Inferior parietal cortex (tissue), 1 donor: ENCODE results near the gene CTH.
A peak's percentile ranks its signal among the peaks of the same experiment; 100 is the strongest.
"Not testable (repeated sequence)": the region's sequence is repeated elsewhere in the genome, so short reads cannot be mapped to it uniquely, and the experiment has no call there.

Source experiments
- DNase-seq: peaks from one replicate; pipeline ENCODE4 v3.0.0-alpha.2; 2016; ENCODE audit errors: extremely low spot score

CTH gene

DNA sequence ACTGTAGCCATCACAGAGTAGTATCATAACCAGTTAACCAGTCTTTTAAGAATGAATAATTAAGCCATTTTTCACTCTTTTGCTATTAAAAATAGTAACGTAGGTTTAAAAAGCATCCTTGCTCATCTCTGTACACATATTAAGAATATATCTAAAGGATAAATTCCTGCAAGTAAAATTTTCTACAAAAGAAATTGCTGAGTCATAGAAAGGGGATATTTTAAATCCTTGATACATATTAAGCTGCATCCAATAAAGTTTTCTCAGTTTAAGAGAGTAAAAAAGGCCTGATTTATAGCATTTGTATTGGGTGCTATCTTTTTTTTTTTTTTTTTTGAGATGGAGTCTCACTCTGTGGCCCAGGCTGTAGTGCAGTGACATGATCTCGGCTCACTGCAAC, 1.9 kb upstream of the CTH start:
- no peak for DNase-seq

DNA sequence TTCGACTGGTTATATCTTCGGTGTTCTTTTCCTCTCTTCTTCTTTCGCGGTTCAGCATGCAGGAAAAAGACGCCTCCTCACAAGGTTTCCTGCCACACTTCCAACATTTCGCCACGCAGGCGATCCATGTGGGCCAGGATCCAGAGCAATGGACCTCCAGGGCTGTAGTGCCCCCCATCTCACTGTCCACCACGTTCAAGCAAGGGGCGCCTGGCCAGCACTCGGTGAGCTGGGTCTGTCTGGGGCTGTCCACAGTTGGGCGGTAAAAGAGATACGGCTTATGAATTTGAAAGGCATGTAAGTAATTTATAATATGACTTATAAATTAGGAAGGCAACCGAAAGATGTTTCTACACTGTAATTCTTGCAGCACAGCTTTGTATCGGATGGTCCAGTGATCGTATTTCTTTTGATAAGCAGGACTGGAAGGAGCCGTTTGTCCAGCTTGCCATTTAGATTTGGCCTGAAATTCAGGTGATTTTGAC, 334 bp downstream of the CTH start:
- peak; percentile 17 for DNase-seq

DNA sequence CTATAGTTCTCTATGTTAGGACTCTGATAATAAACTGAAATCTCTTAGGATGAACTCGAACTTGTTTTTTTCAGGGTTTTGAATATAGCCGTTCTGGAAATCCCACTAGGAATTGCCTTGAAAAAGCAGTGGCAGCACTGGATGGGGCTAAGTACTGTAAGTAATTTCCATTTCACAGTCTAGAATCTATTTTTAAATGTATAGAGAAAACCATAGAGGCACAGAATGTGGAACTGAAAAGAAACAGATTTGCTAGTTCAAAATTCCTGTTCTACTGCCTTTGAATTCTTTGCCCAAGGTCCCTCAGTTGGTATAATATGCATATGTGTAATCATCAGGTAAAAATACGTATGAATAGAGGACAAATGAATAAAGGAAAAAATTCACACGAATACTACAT, 4.8 kb downstream of the CTH start:
- no peak for DNase-seq

DNA sequence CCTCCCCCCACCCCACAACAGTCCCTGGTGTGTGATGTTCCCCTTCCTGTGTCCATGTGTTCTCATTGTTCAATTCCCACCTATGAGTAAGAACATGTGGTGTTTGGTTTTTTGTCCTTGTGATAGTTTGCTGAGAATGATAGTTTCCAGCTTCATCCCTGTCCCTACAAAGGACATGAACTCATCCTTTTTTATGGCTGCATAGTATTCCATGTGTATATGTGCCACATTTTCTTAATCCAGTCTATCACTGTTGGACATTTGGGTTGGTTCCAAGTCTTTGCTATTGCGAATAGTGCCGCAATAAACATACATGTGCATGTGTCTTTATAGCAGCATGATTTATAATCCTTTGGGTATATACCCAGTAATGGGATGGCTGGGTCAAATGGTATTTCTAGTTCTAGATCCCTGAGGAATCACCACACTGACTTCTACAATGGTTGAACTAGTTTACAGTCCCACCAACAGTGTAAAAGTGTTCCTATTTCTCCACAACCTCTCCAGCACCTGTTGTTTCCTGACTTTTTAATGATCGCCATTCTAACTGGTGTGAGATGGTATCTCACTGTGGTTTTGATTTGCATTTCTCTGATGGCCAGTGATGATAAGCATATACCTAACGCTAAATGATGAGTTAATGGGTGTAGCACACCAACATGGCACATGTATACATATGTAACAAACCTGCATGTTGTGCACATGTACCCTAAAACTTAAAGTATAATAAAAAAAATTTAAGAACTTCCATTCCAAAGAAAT, 8.1 kb downstream of the CTH start:
- not testable (repeated sequence) for DNase-seq

DNA sequence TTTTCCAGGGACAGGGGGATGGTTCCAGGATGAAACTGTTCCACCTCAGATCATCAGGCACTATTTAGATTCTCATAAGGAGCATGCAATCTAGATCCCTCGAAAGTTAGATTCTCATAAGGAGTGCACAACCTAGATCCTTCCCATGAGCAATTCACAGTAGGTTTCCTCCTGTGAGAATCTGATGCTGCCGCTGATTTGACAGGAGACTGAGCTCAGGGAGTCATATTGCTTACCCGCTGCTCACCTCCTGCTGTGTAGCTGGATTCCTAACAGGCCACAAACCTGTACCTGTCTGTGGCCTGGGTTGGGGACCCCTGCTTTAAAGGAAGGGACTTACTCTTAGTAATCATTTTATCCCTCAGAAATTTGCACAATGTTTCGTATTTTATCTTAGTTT, 9.3 kb downstream of the CTH start:
- no peak for DNase-seq

DNA sequence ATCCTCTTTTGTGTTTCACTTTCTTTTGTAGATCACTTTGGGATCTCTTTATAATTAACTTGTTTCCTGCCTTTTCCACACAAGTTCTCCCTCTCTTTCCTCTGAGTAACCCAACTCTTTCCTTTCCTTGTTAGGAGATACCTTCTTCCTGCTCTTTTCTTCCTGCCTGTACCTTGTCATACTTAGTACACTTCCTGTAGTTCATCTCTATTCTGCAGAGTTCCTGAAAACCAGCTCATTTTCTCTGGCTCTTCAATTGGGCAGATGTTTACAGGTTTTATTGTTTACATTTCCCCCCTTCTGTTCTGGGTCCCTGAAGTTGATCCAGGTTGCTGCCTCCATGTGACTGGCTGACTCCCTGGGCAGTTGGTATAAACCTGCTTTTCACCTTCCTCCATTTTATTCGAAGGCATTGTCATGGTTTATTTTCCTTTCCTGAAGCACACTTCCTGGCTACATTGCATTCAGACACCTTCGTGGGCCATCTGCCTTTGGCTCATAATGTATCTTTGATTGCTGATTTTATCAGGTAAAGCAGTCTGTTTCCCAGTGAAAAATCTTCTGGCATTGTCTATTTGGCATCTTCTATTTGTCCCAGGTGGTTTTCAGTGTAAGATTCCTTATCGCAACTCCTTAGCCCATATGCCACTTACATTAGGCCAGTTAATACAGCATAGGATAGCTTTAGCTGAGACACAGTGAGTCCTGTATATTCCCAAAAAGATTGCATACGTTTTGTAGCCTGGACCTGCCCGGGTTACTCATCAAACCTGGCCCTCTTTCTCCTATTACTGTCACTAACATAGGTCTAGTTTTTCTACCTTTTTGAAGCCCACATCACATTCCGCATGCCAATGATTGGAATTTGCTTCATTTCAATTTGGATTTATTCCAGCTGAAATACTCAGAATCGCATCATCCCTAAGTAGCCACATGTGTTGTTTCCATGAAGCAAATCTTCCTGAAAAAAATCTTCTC, 15.4 kb downstream of the CTH start:
- DNase-seq, result no peak

DNA sequence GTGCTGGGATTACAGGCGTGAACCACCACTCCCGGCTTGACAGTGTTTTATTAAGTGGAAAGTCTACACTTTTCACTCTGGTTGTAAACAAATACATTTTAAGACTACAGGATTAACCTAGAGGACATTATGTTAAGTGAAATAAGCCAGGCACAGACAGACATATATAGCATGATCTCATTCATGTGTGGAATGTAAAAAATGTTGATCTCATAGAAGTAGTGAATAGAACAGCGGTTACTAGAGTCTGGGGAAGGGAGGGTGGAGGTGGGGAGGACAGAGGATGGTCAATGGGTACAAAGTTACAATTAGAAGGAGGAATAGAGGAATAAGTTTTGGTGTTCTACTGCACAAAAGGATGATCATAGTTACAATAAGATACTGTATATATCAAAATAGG, 16.9 kb downstream of the CTH start:
- no peak for DNase-seq

DNA sequence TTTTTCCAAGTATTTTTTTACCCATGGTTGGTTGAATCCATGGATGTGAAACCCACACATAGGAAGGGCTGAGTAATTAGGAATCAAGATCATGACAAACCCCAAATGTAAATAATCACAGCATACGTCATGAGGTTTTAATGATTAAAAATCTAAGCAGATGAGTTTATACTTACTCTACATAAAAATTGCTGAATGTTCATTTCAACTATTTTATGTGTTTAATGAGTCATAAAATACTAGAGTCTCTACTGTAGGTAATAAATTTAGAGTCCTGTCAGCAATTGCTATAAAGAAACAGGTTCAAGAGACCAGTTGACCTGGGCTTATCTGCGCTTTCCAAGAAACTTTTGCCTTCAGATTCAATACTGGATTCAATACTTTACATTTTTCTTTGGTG, 18.2 kb downstream of the CTH start:
- no peak for DNase-seq

DNA sequence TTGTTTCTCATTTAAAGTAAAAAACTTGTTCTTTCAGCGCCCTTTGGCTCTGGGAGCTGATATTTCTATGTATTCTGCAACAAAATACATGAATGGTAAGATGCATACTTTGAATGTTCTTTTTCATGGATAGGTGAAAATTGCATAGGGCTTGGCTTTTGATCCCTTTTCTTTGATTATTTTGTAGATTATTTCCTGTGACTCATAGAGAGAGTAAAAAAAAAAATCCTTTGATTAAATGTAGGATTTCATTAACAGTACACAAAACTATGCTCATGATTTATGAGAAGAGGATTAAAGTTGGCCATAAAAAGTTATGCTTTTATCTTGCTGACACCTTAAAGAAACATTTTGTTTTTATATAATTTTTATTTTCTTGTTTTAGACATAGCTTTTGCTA, 18.7 kb downstream of the CTH start:
- DNase-seq, result no peak

DNA sequence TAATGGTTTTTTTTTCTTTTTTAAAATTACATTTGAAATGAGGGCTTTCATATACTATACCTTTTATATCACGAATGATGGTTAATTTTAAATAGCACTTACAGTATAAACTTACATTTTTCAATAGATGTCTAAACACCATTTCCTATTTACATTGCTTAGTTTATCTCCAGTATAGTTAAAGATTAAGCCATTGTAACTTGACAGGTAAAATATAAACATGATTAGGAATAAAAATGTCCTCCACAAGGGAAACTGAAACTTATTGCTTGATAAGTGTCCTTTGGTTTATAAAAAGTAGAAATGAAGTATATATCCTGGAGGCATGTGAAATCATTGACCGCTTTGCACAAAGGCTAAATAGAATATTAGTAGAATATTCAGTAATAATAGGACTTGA, 20.2 kb downstream of the CTH start:
- no peak for DNase-seq

DNA sequence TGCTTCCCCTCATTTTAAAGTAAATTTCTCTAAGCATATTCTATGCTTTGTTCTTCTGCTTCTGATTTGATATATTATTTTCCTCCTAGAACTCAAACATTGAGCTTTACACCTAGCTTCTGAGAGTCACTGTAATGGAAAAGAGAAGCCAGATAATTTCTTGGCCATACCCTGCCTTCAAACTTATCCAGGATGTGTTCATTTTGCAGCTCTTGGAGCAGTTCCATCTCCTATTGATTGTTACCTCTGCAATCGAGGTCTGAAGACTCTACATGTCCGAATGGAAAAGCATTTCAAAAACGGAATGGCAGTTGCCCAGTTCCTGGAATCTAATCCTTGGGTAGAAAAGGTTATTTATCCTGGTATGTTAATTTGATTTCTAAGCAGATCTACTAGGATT, 20.8 kb downstream of the CTH start:
- no peak for DNase-seq

DNA sequence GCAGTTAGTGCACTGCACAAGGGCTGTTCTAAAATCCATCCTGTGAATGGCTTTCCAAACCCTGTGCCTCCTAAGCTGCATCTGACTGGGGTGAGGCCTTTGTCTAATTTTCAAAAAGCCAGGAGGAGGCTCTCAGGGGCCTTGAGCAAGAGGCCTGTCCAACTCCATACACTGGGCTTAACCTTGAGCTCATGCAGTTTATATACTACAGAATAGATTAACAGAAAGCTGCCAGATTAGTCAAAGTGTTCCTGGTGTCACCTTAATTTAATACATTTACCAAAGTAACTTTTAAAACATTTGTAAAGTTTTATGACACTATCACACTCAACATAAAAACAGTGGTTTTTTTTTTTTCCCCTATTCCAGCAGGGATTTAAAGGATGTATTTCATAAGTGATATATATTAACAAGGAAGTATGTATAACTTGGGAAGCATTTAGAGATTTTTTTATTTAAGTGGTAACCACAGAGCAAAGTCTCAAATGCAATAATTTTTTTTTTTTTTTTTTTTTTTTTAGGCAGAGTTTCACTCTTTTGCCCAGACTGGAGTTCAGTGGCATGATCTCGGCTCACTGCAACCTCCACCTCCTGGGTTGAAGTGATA, 23.3 kb downstream of the CTH start:
- no peak for DNase-seq

DNA sequence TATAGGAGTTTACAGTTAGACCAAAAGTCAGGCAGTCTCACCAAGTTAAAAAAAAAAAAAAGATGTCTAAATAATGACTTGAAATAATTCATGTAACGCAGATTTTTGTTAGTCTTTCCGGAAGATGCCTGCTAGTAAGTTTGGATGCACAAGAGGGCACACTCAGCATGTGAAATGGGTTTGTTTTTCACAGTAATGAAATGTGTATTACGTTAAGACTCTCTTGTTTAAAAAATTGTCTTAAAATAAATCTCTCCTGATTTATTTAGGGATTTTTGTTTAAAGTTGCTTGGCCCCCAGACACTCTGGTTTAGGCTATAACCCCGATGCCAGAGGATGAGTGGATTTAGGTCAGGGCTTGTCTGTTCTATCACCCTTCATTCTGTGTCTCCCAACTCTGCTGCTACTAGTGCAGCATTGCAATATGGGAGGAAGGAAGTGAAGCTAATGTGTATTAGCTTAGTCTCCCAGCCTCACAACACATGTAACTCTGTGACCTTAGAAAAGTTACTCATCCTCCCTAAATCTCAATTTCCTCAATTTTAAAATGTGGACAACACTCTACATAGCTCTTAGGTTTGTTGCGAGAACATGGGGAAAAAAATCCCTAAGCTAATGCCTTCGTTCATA, 25.7 kb downstream of the CTH start:
- no peak for DNase-seq

DNA sequence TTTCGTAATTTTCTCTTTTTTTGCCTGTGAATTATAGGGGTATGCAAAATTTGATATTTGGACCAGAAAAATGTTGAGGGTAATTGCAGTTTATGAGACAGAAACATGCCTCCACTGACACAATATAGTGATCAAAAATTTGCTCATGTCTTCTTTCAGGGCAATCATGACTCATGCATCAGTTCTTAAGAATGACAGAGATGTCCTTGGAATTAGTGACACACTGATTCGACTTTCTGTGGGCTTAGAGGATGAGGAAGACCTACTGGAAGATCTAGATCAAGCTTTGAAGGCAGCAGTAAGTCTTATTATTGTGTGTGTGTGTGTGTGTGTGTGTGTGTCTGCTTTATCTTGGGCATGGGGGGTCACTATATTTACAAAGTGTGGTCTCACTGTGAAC, 27.5 kb downstream of the CTH start:
- DNase-seq, result no peak

DNA sequence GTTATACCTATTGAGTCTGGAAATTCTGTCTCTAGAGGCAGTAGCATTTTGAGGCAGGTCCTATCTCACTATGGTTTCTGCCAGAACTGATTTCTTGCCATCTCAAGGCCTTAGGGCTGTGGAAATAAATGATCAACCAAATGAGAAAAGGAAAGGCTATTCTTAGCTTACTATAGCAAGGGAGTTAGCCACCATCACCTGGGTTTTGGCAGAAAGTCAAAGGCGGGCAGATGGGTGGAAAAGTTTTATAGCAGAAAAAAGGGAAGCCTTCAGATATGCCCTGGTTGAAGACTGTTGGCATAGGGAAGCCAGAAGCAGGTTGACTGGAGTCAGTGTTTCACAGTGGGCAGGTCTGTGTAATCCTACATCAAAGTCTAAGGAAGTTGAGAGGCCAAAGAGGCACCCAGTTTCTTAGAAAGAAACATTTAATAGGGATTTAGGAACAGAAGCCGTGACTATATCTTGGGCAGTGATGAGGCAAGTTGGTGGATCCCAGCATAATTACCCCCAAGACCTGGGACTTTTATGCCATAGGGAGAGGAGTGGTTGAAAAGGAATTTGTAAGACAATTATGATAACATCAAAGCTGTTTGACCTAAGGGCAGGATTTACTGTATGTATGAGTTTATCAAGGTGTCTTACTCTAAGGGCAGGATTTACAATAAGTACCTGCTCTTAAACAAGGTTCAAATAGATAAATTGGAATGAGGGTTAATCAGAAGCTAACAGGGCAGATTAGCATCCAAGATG, 29.7 kb downstream of the CTH start:
- no peak for DNase-seq

DNA sequence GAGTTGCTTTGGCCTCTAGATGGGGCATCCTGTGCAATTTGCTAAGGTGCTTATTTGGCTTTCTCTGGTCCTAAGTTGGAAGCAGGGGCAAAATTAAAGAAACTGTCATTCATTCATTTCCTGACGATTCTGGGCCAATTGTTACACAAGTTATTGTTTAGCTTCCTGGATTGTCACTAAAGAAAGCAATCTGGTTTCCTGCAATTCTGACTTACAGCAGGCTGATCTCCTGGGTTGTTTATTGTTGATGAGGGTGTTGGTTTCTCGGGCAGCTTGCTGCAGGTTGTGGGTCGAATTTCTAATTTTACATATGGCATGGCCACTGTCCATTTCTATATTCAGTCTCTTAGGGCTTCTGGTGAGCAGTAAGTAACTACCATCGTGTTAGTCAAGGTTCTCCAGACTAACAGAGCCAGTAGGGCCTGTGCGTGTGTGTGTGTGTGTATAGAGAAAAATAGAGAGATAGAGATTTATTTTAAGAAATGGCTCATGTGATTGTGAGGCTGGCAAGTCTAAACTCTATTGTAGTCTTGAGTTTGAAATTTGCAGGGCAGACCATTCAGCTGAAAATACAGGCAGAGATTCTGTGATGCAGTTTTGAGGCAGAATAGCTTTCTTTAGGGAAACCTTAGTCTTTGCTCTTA, 30.4 kb downstream of the CTH start:
- DNase-seq, result no peak

DNA sequence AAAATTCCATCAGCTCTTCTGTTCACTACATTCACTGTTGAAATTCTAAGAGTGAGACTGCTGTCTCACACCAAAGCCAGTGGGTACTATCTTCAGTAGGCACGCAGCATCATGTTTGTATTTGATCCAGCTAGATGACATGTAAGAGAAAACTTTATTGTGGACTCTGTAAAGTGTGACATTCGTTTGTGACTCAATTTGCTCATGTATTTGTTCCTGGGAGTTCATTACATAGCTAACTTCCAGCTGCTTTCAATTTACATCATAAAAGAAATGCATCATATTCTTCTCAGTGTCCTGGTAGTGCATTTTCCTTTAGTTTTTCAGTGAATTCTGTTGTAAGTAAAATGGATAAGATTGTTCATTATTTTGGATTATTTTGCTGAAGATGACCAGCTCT, 31.4 kb downstream of the CTH start:
- no peak for DNase-seq

DNA sequence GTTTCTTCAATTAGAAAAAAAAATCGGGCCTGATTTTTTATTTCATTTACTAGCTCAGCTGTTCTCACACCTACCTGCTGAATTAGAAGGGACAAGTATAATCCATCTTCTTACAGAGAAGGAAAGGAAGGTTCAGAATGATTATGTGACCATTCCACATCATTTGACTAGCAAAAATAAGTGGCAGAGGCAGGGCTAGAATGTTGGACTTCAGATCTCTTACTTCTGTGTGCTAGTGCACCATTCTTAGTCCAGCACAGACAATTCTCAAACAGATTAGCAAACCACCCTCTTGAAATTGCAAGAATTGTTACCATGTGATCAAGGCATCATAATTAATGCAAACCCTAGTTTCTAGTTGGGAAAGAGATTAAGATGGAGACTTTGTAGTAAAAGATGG, 32.7 kb downstream of the CTH start:
- DNase-seq, result no peak

DNA sequence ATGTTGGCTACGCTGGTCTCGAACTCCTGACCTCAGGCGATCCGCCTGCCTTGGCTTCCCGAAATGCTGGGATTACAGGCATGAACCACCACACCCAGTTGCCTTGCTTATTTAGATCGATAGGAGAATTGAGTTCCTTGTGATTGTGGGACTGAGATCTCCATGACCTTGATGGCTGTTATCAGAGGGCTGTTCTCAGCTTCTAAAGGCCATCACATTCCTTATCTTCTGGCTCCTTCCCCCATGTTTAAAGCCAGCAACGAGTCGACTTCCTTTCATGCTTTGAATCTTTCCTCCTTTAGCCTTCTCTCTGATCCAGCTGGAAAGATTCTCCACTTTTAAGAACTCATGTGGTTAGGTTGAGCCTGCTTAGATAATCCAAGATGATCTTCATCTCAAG, 38.0 kb downstream of the CTH start:
- DNase-seq, result no peak

DNA sequence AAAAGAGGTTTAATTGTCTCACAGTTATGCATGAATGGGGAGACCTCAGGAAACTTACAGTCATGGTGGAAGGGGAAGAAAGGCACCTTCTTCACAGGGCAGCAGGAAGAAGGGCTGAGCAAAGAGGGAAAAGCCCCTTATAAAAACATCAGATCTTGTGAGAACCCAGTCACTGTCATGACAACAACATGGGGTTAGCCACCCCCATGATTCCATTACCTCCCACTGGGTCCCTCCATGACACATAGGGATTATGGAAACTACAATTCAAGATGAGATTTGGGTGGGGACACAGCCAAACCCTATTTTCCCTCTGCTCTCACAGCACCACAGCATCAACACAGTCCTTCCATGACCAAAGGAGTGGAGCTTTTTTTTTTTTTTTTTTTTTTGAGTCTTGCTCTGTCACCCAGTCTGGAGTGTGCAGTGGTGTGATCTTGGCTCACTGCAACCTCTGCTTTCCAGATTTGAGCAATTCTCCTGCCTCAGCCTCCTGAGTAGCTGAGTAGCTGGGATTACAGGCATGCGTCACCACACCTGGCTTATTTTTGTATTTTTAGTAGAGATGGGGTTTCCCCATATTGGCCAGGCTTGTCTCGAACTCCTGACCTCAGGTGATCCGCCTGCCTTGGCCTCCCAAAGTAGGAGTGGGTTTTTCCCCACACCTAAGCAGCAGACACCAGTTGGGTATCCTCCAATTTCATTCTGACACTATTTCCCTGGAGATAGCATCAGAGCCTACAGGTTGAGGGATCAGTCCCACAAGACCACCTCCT, 41.3 kb downstream of the CTH start:
- not testable (repeated sequence) for DNase-seq
